ENCODE measurements around the gene MAP4K5. TPM values are rescaled to one million over a fixed set of nuclear protein-coding genes. Genes with fewer than 3 reads are reported as not detected.

The MAP4K5 gene
- total and polyA plus RNA-seq, 4 donors = 12.4 to 105 (median 30.2) TPM

GRCh38 chr14:50423529-50423928 lies 108.8 kb downstream of the MAP4K5 start:
- TF ChIP-seq CTCF (IDR thresholded peaks at IDR 0.05; ENCODE audit: control extremely low read depth, extremely low read depth) = no peak
- Histone ChIP-seq H3K4me3 (no peak overlapping the region), H3K9me3 (ENCODE audit: control insufficient read depth in 4 of 4, insufficient read depth in 3 of 4, low read length in 3 of 4) (no peaks in the 10 kb centered on the region), H3K27ac (ENCODE audit: low read depth in 1 of 2, low read length in 1 of 2) (no peak overlapping the region), H3K27me3 (ENCODE audit: control insufficient read depth in 3 of 3, insufficient read depth in 3 of 3, low read length in 2 of 3) (no peaks in the 10 kb centered on the region), H3K9ac (ENCODE audit: insufficient read depth in 1 of 2, low read length in 2 of 2) (no peak overlapping the region), H3K4me1 (ENCODE audit: control insufficient read depth in 5 of 5, insufficient read depth in 5 of 5, low read length in 5 of 5) (no peaks in the 10 kb centered on the region), H3K36me3 (ENCODE audit: control insufficient read depth in 4 of 4, insufficient read depth in 4 of 4, low read length in 4 of 4) (peaks cover 8 to 21% (median 12%) of the 10 kb centered on the region in 4 donors)
- WGBS, 2 donors = 97 to 99% methylated on average over 3 of the region's 3 CpGs
- ATAC-seq (ENCODE audit: insufficient read depth, low FRiP score) (no peak), DNase-seq (no peak)

- ATAC-seq (ENCODE audit: insufficient read depth, low FRiP score) (no peak), DNase-seq (no peak)
- Histone ChIP-seq H3K27me3 (ENCODE audit: control insufficient read depth in 3 of 3, insufficient read depth in 3 of 3, low read length in 2 of 3) (no peaks in the 10 kb centered on the region), H3K27ac (ENCODE audit: low read depth in 1 of 2, low read length in 1 of 2) (no peak overlapping the region), H3K4me3 (no peak overlapping the region), H3K4me1 (ENCODE audit: control insufficient read depth in 5 of 5, insufficient read depth in 5 of 5, low read length in 5 of 5) (no peaks in the 10 kb centered on the region), H3K9ac (ENCODE audit: insufficient read depth in 1 of 2, low read length in 2 of 2) (no peak overlapping the region), H3K36me3 (ENCODE audit: control insufficient read depth in 4 of 4, insufficient read depth in 4 of 4, low read length in 4 of 4) (peaks cover 8 to 34% (median 19%) of the 10 kb centered on the region in 4 donors), H3K9me3 (ENCODE audit: control insufficient read depth in 4 of 4, insufficient read depth in 3 of 4, low read length in 3 of 4) (no peaks in the 10 kb centered on the region)
- WGBS, 2 donors = 97% methylated on average over 7 of the region's 7 CpGs
- TF ChIP-seq CTCF (IDR thresholded peaks at IDR 0.05; ENCODE audit: control extremely low read depth, extremely low read depth) = no peak
Measured at GRCh38 chr14:50421499-50421898, 110.9 kb downstream of the MAP4K5 start.

GRCh38 chr14:50417853-50418252 lies 114.5 kb downstream of the MAP4K5 start:
- no peaks in the 10 kb centered on the region for H3K4me1 ChIP-seq (ENCODE audit: control insufficient read depth in 5 of 5, insufficient read depth in 5 of 5, low read length in 5 of 5)
- no peak overlapping the region for H3K4me3 ChIP-seq
- ATAC-seq (ENCODE audit: insufficient read depth, low FRiP score) (no peak), DNase-seq (no peak)
- H3K36me3 ChIP-seq (ENCODE audit: control insufficient read depth in 4 of 4, insufficient read depth in 4 of 4, low read length in 4 of 4) = peaks cover 6 to 29% (median 12%) of the 10 kb centered on the region in 4 donors
- H3K9ac ChIP-seq (ENCODE audit: insufficient read depth in 1 of 2, low read length in 2 of 2) = no peak overlapping the region
- H3K9me3 ChIP-seq (ENCODE audit: control insufficient read depth in 4 of 4, insufficient read depth in 3 of 4, low read length in 3 of 4) = no peaks in the 10 kb centered on the region
- H3K27ac ChIP-seq (ENCODE audit: low read depth in 1 of 2, low read length in 1 of 2) = no peak overlapping the region
- TF ChIP-seq CTCF (IDR thresholded peaks at IDR 0.05; ENCODE audit: control extremely low read depth, extremely low read depth) = no peak
- WGBS, 2 donors = 98% methylated on average over 2 of the region's 2 CpGs
- no peaks in the 10 kb centered on the region for H3K27me3 ChIP-seq (ENCODE audit: control insufficient read depth in 3 of 3, insufficient read depth in 3 of 3, low read length in 2 of 3)

GRCh38 chr14:50410921-50411320 lies 121.4 kb downstream of the MAP4K5 start:
- Histone ChIP-seq H3K27me3 (ENCODE audit: control insufficient read depth in 3 of 3, insufficient read depth in 3 of 3, low read length in 2 of 3) (no peaks in the 10 kb centered on the region), H3K4me3 (no peak overlapping the region), H3K4me1 (ENCODE audit: control insufficient read depth in 5 of 5, insufficient read depth in 5 of 5, low read length in 5 of 5) (peaks cover 0 to 8% (median 5%) of the 10 kb centered on the region in 5 donors), H3K9ac (ENCODE audit: insufficient read depth in 1 of 2, low read length in 2 of 2) (no peak overlapping the region), H3K36me3 (ENCODE audit: control insufficient read depth in 4 of 4, insufficient read depth in 4 of 4, low read length in 4 of 4) (no peaks in the 10 kb centered on the region), H3K27ac (ENCODE audit: low read depth in 1 of 2, low read length in 1 of 2) (no peak overlapping the region), H3K9me3 (ENCODE audit: control insufficient read depth in 4 of 4, insufficient read depth in 3 of 4, low read length in 3 of 4) (peaks cover 0 to 3% (median 0%) of the 10 kb centered on the region in 4 donors)
- WGBS, 2 donors = 69 to 78% methylated on average over 1 of the region's 1 CpG
- TF ChIP-seq CTCF (IDR thresholded peaks at IDR 0.05; ENCODE audit: control extremely low read depth, extremely low read depth) = no peak
- ATAC-seq (ENCODE audit: insufficient read depth, low FRiP score) (no peak), DNase-seq (no peak)

Measured in lung (tissue), 12 donors.